ENCODE measurements around the gene SRRM4. TPM values are rescaled to one million over a fixed set of nuclear protein-coding genes. Genes with fewer than 3 reads are reported as not detected.

The SRRM4 gene, protein sequence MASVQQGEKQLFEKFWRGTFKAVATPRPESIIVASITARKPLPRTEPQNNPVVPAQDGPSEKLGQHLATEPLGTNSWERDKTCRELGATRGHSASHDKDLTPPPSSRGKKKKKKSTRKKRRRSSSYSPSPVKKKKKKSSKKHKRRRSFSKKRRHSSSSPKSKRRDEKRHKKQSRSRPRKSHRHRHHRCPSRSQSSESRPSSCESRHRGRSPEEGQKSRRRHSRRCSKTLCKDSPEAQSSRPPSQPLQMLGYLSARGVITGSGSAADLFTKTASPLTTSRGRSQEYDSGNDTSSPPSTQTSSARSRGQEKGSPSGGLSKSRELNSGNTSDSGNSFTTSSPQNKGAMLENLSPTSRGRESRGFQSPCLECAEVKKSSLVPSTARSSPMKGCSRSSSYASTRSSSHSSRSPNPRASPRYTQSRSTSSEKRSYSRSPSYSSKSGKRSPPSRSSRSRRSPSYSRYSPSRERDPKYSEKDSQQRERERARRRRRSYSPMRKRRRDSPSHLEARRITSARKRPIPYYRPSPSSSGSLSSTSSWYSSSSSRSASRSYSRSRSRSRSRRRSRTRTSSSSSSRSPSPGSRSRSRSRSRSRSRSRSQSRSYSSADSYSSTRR
- not detected in 3 replicates for total RNA-seq
- long read RNA-seq, result 0 reads

DNA sequence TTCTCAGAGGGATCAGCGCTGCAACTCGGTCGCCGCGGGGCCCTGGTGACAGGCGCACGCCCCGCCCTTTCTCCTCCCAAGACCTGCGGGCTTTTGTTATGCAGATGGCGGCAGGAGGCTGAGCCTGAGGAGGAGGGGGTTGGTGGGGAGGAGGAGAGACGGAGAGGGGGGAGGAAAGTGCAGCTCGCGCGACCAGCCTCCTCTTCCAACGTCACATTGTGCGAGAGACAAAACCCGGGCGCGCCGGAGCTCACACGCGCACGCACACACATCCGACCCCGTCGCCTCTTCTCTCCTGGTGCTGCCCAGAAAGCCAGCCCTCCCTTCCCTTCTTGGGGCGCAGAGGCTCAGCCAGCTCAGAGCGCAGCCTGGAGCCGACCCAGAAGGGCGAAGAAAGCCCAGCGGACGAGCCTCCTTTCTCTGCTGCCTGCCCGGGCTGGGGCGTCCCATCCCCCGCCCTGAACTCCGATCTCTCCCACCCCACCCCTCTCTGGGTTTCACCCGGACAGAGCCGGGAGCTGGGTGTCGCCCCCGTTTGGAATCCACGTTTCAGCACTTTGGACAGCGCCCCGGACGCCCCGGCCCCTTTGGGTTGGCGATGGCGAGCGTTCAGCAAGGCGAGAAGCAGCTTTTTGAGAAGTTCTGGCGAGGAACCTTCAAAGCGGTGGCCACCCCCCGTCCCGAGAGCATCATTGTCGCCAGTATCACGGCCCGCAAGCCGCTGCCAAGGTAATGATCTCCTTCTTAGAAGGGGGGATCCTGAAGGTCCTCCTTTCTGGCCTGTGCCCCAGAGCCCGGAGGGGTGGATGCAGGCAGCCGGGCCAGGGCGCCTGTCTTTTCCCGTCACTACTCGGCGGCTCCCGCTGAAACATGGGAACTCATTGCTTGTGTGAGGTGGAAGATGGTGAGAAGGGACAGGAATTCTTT is at the start of gene SRRM4:
Gene SRRM4 (plus strand): TSS at position 257 of the 927 bp plus-strand sequence. CDS start 342 bp downstream, at position 599.
- Mint-ChIP-seq H3K9me3 (ENCODE audit: low read depth) (peaks cover 7% of the 10 kb centered on the region), H3K36me3 (ENCODE audit: low read depth) (no peaks in the 10 kb centered on the region), H3K4me1 (ENCODE audit: low read depth) (no peaks in the 10 kb centered on the region), H3K4me3 (ENCODE audit: unreplicated experiment) (no peak within 1 kb of the TSS), H3K27me3 (ENCODE audit: low read depth) (peaks cover 29% of the 10 kb centered on the region), H3K27ac (ENCODE audit: unreplicated experiment) (no peak within 1 kb of the TSS)
- TF ChIP-seq, protein P1, sequence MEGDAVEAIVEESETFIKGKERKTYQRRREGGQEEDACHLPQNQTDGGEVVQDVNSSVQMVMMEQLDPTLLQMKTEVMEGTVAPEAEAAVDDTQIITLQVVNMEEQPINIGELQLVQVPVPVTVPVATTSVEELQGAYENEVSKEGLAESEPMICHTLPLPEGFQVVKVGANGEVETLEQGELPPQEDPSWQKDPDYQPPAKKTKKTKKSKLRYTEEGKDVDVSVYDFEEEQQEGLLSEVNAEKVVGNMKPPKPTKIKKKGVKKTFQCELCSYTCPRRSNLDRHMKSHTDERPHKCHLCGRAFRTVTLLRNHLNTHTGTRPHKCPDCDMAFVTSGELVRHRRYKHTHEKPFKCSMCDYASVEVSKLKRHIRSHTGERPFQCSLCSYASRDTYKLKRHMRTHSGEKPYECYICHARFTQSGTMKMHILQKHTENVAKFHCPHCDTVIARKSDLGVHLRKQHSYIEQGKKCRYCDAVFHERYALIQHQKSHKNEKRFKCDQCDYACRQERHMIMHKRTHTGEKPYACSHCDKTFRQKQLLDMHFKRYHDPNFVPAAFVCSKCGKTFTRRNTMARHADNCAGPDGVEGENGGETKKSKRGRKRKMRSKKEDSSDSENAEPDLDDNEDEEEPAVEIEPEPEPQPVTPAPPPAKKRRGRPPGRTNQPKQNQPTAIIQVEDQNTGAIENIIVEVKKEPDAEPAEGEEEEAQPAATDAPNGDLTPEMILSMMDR (IDR thresholded peaks at IDR 0.05), result no peak
- DNase-seq (ENCODE audit: low spot score), result no peak

DNA sequence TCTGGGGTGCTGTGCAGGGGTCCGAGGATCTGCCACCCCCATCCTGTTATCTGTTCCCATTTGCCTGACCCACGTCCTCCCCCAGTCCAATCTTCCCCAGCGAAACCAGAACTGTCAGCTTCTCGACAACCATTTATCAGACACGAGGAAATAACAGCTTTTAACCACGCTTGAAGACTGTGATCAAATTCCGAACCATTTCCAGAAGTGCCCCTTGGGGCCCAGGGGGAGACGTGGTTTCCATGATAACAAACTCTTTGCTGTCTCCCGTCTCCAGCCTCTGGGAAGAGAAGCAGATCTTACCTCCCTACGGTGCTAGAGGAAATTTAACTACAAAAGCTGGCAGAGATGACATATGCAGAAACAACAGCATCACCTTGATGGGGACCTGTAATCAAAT is 35.1 kb upstream of the SRRM4 start:
- Mint-ChIP-seq H3K27me3 (ENCODE audit: low read depth) (no peaks in the 10 kb centered on the region), H3K27ac (ENCODE audit: unreplicated experiment) (no peak overlapping the region), H3K36me3 (ENCODE audit: low read depth) (no peaks in the 10 kb centered on the region), H3K4me1 (ENCODE audit: low read depth) (no peaks in the 10 kb centered on the region), H3K9me3 (ENCODE audit: low read depth) (peaks cover 3% of the 10 kb centered on the region), H3K4me3 (ENCODE audit: unreplicated experiment) (no peak overlapping the region)
- no peak for DNase-seq (ENCODE audit: low spot score)
- TF ChIP-seq, protein P1 (IDR thresholded peaks at IDR 0.05), result no peak

DNA sequence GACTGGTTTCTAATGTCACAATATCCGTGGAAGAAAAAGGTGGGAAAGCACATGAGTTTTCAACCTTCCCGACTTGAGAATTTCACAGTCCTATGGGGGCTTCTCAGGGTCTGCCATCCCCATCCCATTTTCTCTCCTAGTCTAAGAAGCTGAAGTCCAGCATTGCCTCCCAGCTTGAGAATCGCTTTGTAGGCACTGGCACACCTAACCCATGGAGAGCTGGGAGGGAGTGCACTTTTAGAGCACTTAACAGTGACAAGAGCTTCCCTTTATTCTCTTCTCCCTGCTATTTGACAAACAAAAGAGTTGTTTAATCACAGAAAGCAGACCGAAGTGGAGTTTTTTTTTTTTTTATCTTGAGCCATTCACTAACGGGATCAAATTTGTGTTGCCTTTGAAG is 22.8 kb upstream of the SRRM4 start:
- peaks cover 29% of the 10 kb centered on the region for H3K9me3 Mint-ChIP-seq (ENCODE audit: low read depth)

DNA sequence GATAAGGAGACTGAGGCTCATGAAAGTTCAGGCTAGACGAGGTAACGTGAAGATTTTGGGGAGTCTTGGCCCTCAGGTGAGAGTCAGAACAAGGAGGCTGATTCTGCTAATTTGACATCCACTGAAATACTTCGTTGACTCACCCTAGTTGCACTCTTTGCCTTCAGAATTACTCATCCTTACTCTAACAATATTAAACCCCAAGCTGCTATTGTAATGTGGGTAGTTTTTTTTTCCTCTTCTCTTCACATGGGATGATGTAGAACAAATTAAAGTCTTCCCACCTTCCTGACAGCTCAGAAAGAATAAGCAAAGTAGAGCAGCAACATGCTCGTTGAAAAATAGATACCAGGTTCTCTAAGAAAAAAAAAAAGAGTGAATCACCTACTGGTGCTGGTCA is 22.0 kb upstream of the SRRM4 start:
- Mint-ChIP-seq H3K9me3 (ENCODE audit: low read depth) (peaks cover 24% of the 10 kb centered on the region), H3K4me1 (ENCODE audit: low read depth) (no peaks in the 10 kb centered on the region), H3K36me3 (ENCODE audit: low read depth) (no peaks in the 10 kb centered on the region), H3K27me3 (ENCODE audit: low read depth) (no peaks in the 10 kb centered on the region), H3K27ac (ENCODE audit: unreplicated experiment) (no peak overlapping the region), H3K4me3 (ENCODE audit: unreplicated experiment) (no peak overlapping the region)
- no peak for DNase-seq (ENCODE audit: low spot score)
- TF ChIP-seq, protein P1 (IDR thresholded peaks at IDR 0.05), result no peak

More for the DNA sequence above, 22.8 kb upstream of the SRRM4 start:
- TF ChIP-seq, protein P1 (IDR thresholded peaks at IDR 0.05), result no peak
- H3K36me3 Mint-ChIP-seq (ENCODE audit: low read depth), result no peaks in the 10 kb centered on the region
- DNase-seq (ENCODE audit: low spot score), result no peak
- no peak overlapping the region for H3K27ac Mint-ChIP-seq (ENCODE audit: unreplicated experiment)
- H3K27me3 Mint-ChIP-seq (ENCODE audit: low read depth), result no peaks in the 10 kb centered on the region
- no peaks in the 10 kb centered on the region for H3K4me1 Mint-ChIP-seq (ENCODE audit: low read depth)
- H3K4me3 Mint-ChIP-seq (ENCODE audit: unreplicated experiment), result no peak overlapping the region

All from chondrocyte (in vitro differentiated cells).